Ascending aorta (tissue), 2 donors: Measurements from ENCODE around the gene MRPL17. TPM values are rescaled to one million over a fixed set of nuclear protein-coding genes. Genes with fewer than 3 reads are reported as not detected.
"Not testable (repeated sequence)": the region's sequence is repeated elsewhere in the genome, so short reads cannot be mapped to it uniquely, and the experiment has no call there.

Experiments used
- DNase-seq, 2 donors: peaks; one replicate each; pipeline ENCODE4 v3.0.0-alpha.2; 2019; ENCODE audit warnings: low spot score in 2 of 2
- H3K27ac ChIP-seq, 2 donors: fragments of 200-600 bp; sonication (generic); one replicate each; pipeline ENCODE4 v1.5.1; 2016 to 2017; ENCODE audit warnings: mild to moderate bottlenecking in 1 of 2
- H3K27me3 ChIP-seq: fragments of 200-600 bp; sonication (generic); one replicate; pipeline ENCODE4 v1.5.1; 2017
- H3K36me3 ChIP-seq, 2 donors: fragments of 200-600 bp; sonication (generic); one replicate each; pipeline ENCODE4 v1.5.1; 2016
- H3K4me1 ChIP-seq, 2 donors: fragments of 200-600 bp; sonication (generic); one replicate each; pipeline ENCODE4 v1.5.1; 2016 to 2017; ENCODE audit warnings: mild to moderate bottlenecking in 1 of 2
- H3K4me3 ChIP-seq, 2 donors: fragments of 200-600 bp; sonication (generic); one replicate each; pipeline ENCODE4 v1.5.1; 2016 to 2017; ENCODE audit warnings: mild to moderate bottlenecking in 1 of 2
- H3K9me3 ChIP-seq, 2 donors: fragments of 200-600 bp; sonication (generic); one replicate each; pipeline ENCODE4 v1.5.1; 2016
- intact Hi-C: fragments of 100-400 bp; cut with DNase I; formaldehyde crosslinking; loops from one replicate; pipeline ENCODE4 v1.15.1; 2023
- total RNA-seq: library from RNA; depleted of rRNA; stranded (reverse); fragments of >200 nt; gene quantifications from one replicate; pipeline ENCODE4 v1.1.0, GENCODE V29; 2016
- TF ChIP-seq, protein P1 (sequence below), 3 experiments: fragments of 200-600 bp in 2 of 3; fragments of 450-650 bp in 1 of 3; sonication (generic) in 2 of 3; IDR thresholded peaks; one replicate each; pipeline ENCODE4 v1.5.1; 2016 to 2019; ENCODE audit warnings: antibody characterized with exemption in 3 of 3, mild to moderate bottlenecking in 1 of 3, moderate library complexity in 1 of 3

The MRPL17 gene
- total RNA-seq, 1 donor from 2014 or later: 12.9 TPM

DNA sequence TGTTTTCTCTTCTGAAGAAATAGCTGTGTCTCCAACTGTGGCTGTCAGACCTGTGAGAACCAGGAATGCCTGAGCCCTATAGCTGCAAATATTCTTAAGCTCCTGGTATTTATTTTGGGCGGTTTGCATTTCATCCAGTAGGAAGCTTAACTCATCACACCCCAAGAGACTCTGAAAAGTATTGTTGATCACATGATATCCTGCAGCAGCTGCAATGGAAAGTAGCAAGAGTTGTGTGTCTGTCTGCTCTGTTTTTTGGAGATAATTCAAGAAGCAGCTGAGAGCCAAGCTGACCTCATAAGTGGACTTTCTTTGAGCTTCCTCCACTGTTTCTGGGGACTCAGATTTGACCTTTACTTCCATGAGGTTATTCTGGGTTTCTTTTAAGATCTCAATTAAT is 36.4 kb upstream of the MRPL17 start:
- intact Hi-C loops: no loop called here
- no peak overlapping the region for H3K4me3 ChIP-seq
- TF ChIP-seq, protein P1, sequence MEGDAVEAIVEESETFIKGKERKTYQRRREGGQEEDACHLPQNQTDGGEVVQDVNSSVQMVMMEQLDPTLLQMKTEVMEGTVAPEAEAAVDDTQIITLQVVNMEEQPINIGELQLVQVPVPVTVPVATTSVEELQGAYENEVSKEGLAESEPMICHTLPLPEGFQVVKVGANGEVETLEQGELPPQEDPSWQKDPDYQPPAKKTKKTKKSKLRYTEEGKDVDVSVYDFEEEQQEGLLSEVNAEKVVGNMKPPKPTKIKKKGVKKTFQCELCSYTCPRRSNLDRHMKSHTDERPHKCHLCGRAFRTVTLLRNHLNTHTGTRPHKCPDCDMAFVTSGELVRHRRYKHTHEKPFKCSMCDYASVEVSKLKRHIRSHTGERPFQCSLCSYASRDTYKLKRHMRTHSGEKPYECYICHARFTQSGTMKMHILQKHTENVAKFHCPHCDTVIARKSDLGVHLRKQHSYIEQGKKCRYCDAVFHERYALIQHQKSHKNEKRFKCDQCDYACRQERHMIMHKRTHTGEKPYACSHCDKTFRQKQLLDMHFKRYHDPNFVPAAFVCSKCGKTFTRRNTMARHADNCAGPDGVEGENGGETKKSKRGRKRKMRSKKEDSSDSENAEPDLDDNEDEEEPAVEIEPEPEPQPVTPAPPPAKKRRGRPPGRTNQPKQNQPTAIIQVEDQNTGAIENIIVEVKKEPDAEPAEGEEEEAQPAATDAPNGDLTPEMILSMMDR (IDR thresholded peaks at IDR 0.05): no peak

DNA sequence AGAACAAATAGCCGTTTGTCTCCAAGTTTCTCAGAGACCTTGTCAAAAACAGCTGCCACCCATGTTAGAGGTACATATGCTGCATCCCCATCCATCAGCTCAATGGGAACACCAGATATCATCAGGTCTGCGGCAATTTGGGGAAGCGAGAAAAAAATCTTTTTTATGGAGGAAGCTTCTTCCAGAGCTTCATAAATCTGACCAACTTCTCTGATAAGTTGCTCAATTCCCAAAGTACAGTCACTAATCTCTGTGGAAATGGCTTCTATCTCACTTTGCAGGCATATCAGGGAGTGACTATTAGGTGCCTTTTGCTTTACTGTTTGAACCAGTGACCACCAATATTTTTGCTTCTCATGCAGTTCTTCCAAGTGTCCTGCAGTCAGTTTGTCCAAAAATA is 34.3 kb upstream of the MRPL17 start:
- DNase-seq: no peak
- Histone ChIP-seq H3K4me1 (no peaks in the 10 kb centered on the region), H3K36me3 (no peaks in the 10 kb centered on the region), H3K27me3 (no peaks in the 10 kb centered on the region), H3K9me3 (no peaks in the 10 kb centered on the region), H3K4me3 (no peak overlapping the region), H3K27ac (no peak overlapping the region)
- intact Hi-C loops: no loop called here
- TF ChIP-seq, protein P1 (IDR thresholded peaks at IDR 0.05): no peak

More for the DNA sequence above, 36.4 kb upstream of the MRPL17 start:
- no peaks in the 10 kb centered on the region for H3K36me3 ChIP-seq
- H3K27ac ChIP-seq: no peak overlapping the region
- no peaks in the 10 kb centered on the region for H3K9me3 ChIP-seq
- no peaks in the 10 kb centered on the region for H3K27me3 ChIP-seq
- no peak for DNase-seq
- H3K4me1 ChIP-seq: no peaks in the 10 kb centered on the region

DNA sequence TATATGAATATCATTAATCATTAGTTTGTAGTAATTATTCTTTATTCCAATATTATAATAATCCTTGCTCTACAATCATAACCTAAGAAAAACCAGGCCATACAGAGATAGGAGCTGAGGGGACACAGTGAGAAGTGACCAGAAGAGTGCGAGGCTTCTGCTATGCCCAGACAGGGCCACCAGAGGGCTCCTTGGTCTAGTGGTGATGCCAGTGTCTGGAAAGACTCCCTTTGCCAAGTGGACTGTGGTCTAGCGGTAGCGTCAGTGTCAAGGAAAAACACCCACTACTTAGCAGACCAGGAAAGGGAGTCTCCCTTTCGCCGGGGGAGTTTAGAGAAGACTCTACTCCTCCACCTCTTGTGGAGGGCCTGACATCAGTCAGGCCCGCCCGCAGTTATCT is 28.4 kb upstream of the MRPL17 start:
- DNase-seq, H3K27ac ChIP-seq, H3K36me3 ChIP-seq, H3K9me3 ChIP-seq, H3K4me3 ChIP-seq, intact Hi-C loops, H3K4me1 ChIP-seq, H3K27me3 ChIP-seq: not testable (repeated sequence)
- TF ChIP-seq, protein P1 (IDR thresholded peaks at IDR 0.05): peak in 1 of 3 experiments; percentile 18

DNA sequence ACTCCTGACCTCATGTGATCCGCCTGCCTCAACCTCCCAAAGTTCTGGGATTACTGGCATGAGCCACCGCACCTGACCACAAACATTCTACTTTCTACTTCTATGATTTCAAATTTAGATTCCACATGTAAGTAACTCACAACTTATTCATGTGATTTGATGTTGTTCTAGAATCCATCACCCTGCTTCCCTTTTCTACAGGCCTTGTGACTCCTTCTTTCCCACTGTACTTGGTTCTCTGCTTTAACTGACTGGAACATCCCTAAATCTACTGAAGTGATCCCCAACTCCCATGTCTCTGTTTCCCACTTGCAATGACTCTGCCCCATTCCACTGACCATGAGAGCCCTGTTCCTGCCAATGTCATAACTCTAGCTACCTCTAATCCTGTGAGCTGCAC is 25.7 kb upstream of the MRPL17 start:
- intact Hi-C loops: no loop called here
- DNase-seq: no peak
- Histone ChIP-seq H3K4me3 (no peak overlapping the region), H3K9me3 (no peaks in the 10 kb centered on the region), H3K27me3 (no peaks in the 10 kb centered on the region), H3K4me1 (no peaks in the 10 kb centered on the region), H3K27ac (no peak overlapping the region), H3K36me3 (no peaks in the 10 kb centered on the region)
- TF ChIP-seq, protein P1 (IDR thresholded peaks at IDR 0.05): no peak

DNA sequence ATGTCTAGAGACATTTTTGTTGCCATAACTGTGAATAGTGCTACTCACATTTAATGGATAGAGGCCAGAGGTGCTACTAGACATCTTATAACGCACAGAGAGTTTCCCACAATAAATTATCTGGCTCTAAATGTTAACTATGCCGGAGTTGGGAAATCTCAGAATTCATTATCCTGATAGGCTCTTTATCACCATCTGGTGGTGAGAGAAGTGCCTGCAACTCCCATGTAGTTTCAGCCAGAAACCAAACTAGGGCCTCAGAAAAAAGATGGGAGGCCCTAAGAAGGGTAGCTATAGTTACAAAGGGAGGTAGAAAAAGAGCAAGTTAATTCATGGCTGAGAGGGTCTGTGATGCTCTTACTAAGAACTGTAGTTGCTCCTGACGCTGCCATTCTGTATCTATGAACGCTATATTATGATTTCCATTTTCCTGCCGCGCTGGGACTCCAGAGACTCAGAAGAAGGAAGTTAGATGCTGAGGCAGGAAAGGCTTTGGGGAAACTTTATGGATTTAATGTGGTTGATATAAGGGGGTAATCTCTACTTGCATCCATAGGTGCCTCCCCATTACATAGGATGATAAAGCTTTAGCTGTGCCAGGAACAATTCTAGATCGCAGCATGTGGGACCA is 22.9 kb upstream of the MRPL17 start:
- DNase-seq: peak in 1 of 2 donors; percentile 75
- no peak overlapping the region for H3K4me3 ChIP-seq
- H3K4me1 ChIP-seq: no peaks in the 10 kb centered on the region
- TF ChIP-seq, protein P1 (IDR thresholded peaks at IDR 0.05): peak; percentile 81 to 92 (median 88)
- no peaks in the 10 kb centered on the region for H3K9me3 ChIP-seq
- no peak overlapping the region for H3K27ac ChIP-seq
- H3K36me3 ChIP-seq: no peaks in the 10 kb centered on the region
- intact Hi-C loops: loop anchor here (2.0 kb wide), 2 partner anchors 175 to 327 kb away; no protein-coding TSS in a partner anchor
- no peaks in the 10 kb centered on the region for H3K27me3 ChIP-seq
